Tibial nerve (tissue), 3 donors: ENCODE data around the gene ZNF580.

Source experiments
- POLR2A ChIP-seq, 2 donors: fragments of 450-650 bp; IDR thresholded peaks; one replicate each; pipeline ENCODE4 v1.6.1; 2017; ENCODE audit warnings: antibody characterized with exemption in 2 of 2, mild to moderate bottlenecking in 2 of 2, moderate library complexity in 2 of 2
- TF ChIP-seq, protein P1 (sequence below), 5 experiments: fragments of 200-600 bp in 3 of 5; fragments of 450-650 bp in 2 of 5; sonication (generic) in 3 of 5; IDR thresholded peaks; one replicate each; pipeline ENCODE4 v1.5.1; 2016 to 2019; ENCODE audit warnings: antibody characterized with exemption in 5 of 5, mild to moderate bottlenecking in 3 of 5, moderate library complexity in 2 of 5

DNA sequence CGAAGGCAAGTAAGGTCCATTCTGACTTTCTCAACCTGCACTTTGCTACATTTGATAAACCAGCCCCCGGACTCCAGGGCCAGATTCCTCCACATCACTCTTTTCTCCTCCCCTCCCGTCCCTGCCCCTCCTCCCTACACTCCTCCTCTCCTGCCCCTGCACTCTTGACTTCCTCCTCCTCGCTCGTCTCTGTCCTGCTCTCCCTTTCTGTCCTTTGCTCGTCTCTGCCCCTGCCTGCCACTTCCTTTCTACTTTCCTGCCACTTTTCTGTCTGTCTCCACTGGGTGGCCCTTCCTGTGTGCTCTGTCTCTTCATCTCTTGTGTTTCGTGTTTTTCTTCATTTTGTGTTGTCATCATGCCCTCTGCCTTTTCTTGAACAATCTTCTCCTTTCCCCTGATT lies 21.0 kb downstream of the ZNF580 start:
- TF ChIP-seq POLR2A (IDR thresholded peaks at IDR 0.05), result no peak
- TF ChIP-seq, protein P1, sequence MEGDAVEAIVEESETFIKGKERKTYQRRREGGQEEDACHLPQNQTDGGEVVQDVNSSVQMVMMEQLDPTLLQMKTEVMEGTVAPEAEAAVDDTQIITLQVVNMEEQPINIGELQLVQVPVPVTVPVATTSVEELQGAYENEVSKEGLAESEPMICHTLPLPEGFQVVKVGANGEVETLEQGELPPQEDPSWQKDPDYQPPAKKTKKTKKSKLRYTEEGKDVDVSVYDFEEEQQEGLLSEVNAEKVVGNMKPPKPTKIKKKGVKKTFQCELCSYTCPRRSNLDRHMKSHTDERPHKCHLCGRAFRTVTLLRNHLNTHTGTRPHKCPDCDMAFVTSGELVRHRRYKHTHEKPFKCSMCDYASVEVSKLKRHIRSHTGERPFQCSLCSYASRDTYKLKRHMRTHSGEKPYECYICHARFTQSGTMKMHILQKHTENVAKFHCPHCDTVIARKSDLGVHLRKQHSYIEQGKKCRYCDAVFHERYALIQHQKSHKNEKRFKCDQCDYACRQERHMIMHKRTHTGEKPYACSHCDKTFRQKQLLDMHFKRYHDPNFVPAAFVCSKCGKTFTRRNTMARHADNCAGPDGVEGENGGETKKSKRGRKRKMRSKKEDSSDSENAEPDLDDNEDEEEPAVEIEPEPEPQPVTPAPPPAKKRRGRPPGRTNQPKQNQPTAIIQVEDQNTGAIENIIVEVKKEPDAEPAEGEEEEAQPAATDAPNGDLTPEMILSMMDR (IDR thresholded peaks at IDR 0.05), result no peak
